T follicular helper cell (primary cell): Measurements from ENCODE around the gene MTO1.
"Not testable (repeated sequence)": the region's sequence is repeated elsewhere in the genome, so short reads cannot be mapped to it uniquely, and the experiment has no call there.

Source experiments
- DNase-seq: peaks from one replicate; pipeline ENCODE4 v3.0.0-alpha.2; 2020; ENCODE audit warnings: low read depth
- total RNA-seq, 2 experiments: gene quantifications; one replicate each; lab custom pipeline; 2026; lab: John Stamatoyannopoulos, UW

MTO1 gene
- 69.5 to 97.4 reads per million in 2 experiments for total RNA-seq

- peak; percentile 76 for DNase-seq
Measured at GRCh38 chr6:73461537-73462350, at the start of gene MTO1. Gene MTO1 (plus strand): TSS chr6:73461737. CDS start chr6:73461855, 118 bp downstream.

- no peak for DNase-seq
Measured at GRCh38 chr6:73413102-73413501, 48.4 kb upstream of the MTO1 start.

GRCh38 chr6:73418081-73418741 is 43.3 kb upstream of the MTO1 start:
- no peak for DNase-seq

- no peak for DNase-seq
Measured at GRCh38 chr6:73421534-73421933, 40.0 kb upstream of the MTO1 start.

- no peak for DNase-seq
Measured at GRCh38 chr6:73435236-73435635, 26.3 kb upstream of the MTO1 start.

- no peak for DNase-seq
Measured at GRCh38 chr6:73443555-73443954, 18.0 kb upstream of the MTO1 start.

- DNase-seq: no peak
Measured at GRCh38 chr6:73451223-73452106, 10.1 kb upstream of the MTO1 start.

- peak; percentile 60 for DNase-seq
Measured at GRCh38 chr6:73452107-73452461, 9.5 kb upstream of the MTO1 start, which contains the start of gene CGAS. Gene CGAS (minus strand): TSS chr6:73452297. CDS start chr6:73452181, 116 bp downstream.

GRCh38 chr6:73455865-73456629 is 5.5 kb upstream of the MTO1 start:
- DNase-seq: no peak

- not testable (repeated sequence) for DNase-seq
Measured at GRCh38 chr6:73459474-73459873, 2.1 kb upstream of the MTO1 start.

GRCh38 chr6:73460056-73460455 is 1.5 kb upstream of the MTO1 start:
- DNase-seq: no peak

- DNase-seq: no peak
Measured at GRCh38 chr6:73471686-73472290, 10.3 kb downstream of the MTO1 start.

GRCh38 chr6:73476723-73477122 is 15.2 kb downstream of the MTO1 start:
- no peak for DNase-seq

- DNase-seq: no peak
Measured at GRCh38 chr6:73477407-73477806, 15.9 kb downstream of the MTO1 start.

- no peak for DNase-seq
Measured at GRCh38 chr6:73481969-73482368, 20.4 kb downstream of the MTO1 start.

GRCh38 chr6:73484438-73484837 is 22.9 kb downstream of the MTO1 start:
- DNase-seq: no peak

GRCh38 chr6:73487473-73487872 is 25.9 kb downstream of the MTO1 start:
- no peak for DNase-seq

- no peak for DNase-seq
Measured at GRCh38 chr6:73491377-73491776, 29.8 kb downstream of the MTO1 start.

GRCh38 chr6:73497915-73498314 is 36.4 kb downstream of the MTO1 start:
- no peak for DNase-seq

- no peak for DNase-seq
Measured at GRCh38 chr6:73503027-73503772, 41.7 kb downstream of the MTO1 start.
